Spleen (tissue), 11 donors: Measurements from ENCODE around the gene GCDH. TPM values are rescaled to one million over a fixed set of nuclear protein-coding genes. Genes with fewer than 3 reads are reported as not detected.
"Not testable (repeated sequence)": the region's sequence is repeated elsewhere in the genome, so short reads cannot be mapped to it uniquely, and the experiment has no call there.

Experiments
- DNase-seq: peaks from one replicate; pipeline ENCODE4 v3.0.0-alpha.2; 2020
- H3K27ac ChIP-seq, 8 donors: fragments of 200-600 bp; sonication (generic) in 7 of 8; 1 replicate in 4 of 8; 2 replicates in 4 of 8; pipeline versions ENCODE4 v1.5.0 to v1.8.0; 2016 to 2021; ENCODE audit warnings: inconsistent platforms in 4 of 8, mild to moderate bottlenecking in 4 of 8, moderate library complexity in 1 of 8
- H3K27me3 ChIP-seq, 7 donors: fragments of 200-600 bp; sonication (generic) in 6 of 7; replicated peaks in 1 of 7; 1 replicate in 4 of 7; 2 replicates in 3 of 7; pipeline versions ENCODE4 v1.5.0 to v1.8.0; 2016 to 2021; ENCODE audit warnings: inconsistent platforms in 3 of 7, mild to moderate bottlenecking in 1 of 7
- H3K36me3 ChIP-seq, 6 donors: fragments of 200-600 bp; sonication (generic) in 5 of 6; 1 replicate in 4 of 6; 2 replicates in 2 of 6; pipeline versions ENCODE4 v1.5.0 to v1.8.0; 2016 to 2021; ENCODE audit warnings: inconsistent platforms in 2 of 6
- H3K4me1 ChIP-seq, 6 donors: fragments of 200-600 bp; sonication (generic) in 5 of 6; 1 replicate in 3 of 6; 2 replicates in 3 of 6; pipeline versions ENCODE4 v1.5.0 to v1.8.0; 2016 to 2021; ENCODE audit warnings: inconsistent platforms in 3 of 6
- H3K4me3 ChIP-seq, 8 donors: fragments of 200-600 bp; sonication (generic) in 7 of 8; 1 replicate in 4 of 8; 2 replicates in 4 of 8; pipeline versions ENCODE4 v1.5.0 to v1.8.0; 2016 to 2021; ENCODE audit warnings: inconsistent platforms in 4 of 8, mild to moderate bottlenecking in 4 of 8, moderate library complexity in 2 of 8
- H3K9me3 ChIP-seq, 8 donors: fragments of 200-600 bp; sonication (generic) in 7 of 8; 1 replicate in 4 of 8; 2 replicates in 4 of 8; pipeline versions ENCODE4 v1.5.0 to v1.8.0; 2016 to 2021; ENCODE audit warnings: inconsistent platforms in 4 of 8
- POLR2A ChIP-seq, 3 donors: fragments of 450-650 bp; IDR thresholded peaks; one replicate each; pipeline ENCODE4 v1.5.1; 2017; ENCODE audit warnings: antibody characterized with exemption in 3 of 3, mild to moderate bottlenecking in 1 of 3
- POLR2AphosphoS5 ChIP-seq, 3 donors: sonication (generic); formaldehyde crosslinking; IDR thresholded peaks; one replicate each; pipeline ENCODE4 v1.5.1; 2017; ENCODE audit warnings: antibody characterized with exemption in 3 of 3
- WGBS, 5 donors: extraction: QIAGEN DNeasy Blood & Tissue Kit in 3 of 5; methylation state at CpG; one replicate each; pipeline versions ENCODE4 v1.1.5 to v1.1.7; 2013 to 2018; 5-methylcytosine and 5-hydroxymethylcytosine counted together
- intact Hi-C: fragments of 100-400 bp; cut with DNase I; formaldehyde crosslinking; loops from one replicate; pipeline ENCODE4 v1.15.0; 2023; ENCODE audit warnings: low total_unique reads
- polyA plus RNA-seq, 3 donors: library from polyadenylated mRNA; stranded (reverse); fragments of 200-250 nt; gene quantifications; one replicate each; pipeline ENCODE4 v1.2.1, GENCODE V29; 2013
- total RNA-seq, 7 donors: library from RNA; depleted of rRNA in 3 of 7; stranded (reverse); fragments of >200 nt in 3 of 7; fragmentation: NEBNext Ultra II Directional in 4 of 7; extraction: Animal tissue kit (Norgen Biotek cat#: 25700) in 4 of 7; gene quantifications; one replicate each; pipeline versions ENCODE4 v1.1.0 to v1.2.1, GENCODE V29; 2016 to 2021
- TF ChIP-seq, protein P1 (sequence below), 11 experiments: fragments of 200-600 bp in 7 of 11; fragments of 450-650 bp in 4 of 11; sonication (generic) in 4 of 11; IDR thresholded peaks in 8 of 11; conservative IDR thresholded peaks in 3 of 11; 1 replicate in 7 of 11; 2 replicates in 4 of 11; pipeline versions ENCODE4 v1.4.0 to v1.8.0; 2016 to 2021; ENCODE audit warnings: antibody characterized with exemption in 11 of 11, inconsistent platforms in 4 of 11, mild to moderate bottlenecking in 1 of 11
- donor health status: healthy with polysubstance abuse.
- donor health status: DM: no; HTN: no; CAD: no; lungs with moderate emphysema.
- donor health status: DM: no; HTN: no; CAD: no.
- donor health status: Bipolar disorder and iron deficiency.
- donor health status: healthy.
- donor health status: DM: no; HTN: no; CAD: no.
- donor health status: DM: yes; HTN: yes; CAD: no.

Gene GCDH
- total and polyA plus RNA-seq, 10 donors = 16.3 to 48.4 (median 28.2) TPM

DNA sequence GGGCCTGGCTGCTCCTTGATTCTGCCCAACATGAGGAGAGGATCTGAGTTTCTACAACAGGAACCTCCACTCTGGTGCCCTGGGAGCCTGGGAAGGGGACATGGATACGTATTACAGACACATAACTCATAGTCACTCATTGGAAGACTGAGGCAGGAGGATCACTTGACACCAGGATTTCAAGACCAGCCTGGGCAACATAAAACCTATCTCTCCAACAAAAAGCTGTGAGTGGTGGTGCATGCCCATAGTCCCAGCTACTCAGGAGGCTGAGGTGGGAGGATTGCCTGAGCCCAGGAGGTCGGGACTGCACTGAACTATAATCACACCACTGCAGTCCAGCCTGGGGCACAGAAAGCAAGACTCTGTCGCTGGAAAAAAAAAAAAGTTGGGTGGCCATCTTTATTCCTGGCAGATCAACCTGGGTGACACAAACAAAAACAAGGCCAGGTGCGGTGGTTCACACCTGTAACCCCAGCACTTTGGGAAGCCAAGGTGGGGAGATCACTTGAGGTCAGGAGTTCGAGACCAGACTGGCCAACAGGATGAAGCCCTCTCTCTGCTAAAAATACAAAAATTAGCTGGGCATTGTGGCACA is 2.9 kb upstream of the GCDH start:
- intact Hi-C loops = loop anchor here (10.0 kb wide), 1 partner anchor 77 kb away; the partner anchor contains the start of gene DAND5
- H3K4me1 ChIP-seq = peaks cover 15 to 64% (median 42%) of the 10 kb centered on the region in 6 donors
- H3K36me3 ChIP-seq = peaks cover 0 to 3% (median 0%) of the 10 kb centered on the region in 6 donors
- peaks cover 0 to 17% (median 10%) of the 10 kb centered on the region in 8 donors for H3K9me3 ChIP-seq
- H3K4me3 ChIP-seq = no peak overlapping the region
- H3K27ac ChIP-seq = no peak overlapping the region
- TF ChIP-seq POLR2AphosphoS5 (IDR thresholded peaks at IDR 0.05) (no peak), POLR2A (IDR thresholded peaks at IDR 0.05) (no peak)
- TF ChIP-seq, protein P1, sequence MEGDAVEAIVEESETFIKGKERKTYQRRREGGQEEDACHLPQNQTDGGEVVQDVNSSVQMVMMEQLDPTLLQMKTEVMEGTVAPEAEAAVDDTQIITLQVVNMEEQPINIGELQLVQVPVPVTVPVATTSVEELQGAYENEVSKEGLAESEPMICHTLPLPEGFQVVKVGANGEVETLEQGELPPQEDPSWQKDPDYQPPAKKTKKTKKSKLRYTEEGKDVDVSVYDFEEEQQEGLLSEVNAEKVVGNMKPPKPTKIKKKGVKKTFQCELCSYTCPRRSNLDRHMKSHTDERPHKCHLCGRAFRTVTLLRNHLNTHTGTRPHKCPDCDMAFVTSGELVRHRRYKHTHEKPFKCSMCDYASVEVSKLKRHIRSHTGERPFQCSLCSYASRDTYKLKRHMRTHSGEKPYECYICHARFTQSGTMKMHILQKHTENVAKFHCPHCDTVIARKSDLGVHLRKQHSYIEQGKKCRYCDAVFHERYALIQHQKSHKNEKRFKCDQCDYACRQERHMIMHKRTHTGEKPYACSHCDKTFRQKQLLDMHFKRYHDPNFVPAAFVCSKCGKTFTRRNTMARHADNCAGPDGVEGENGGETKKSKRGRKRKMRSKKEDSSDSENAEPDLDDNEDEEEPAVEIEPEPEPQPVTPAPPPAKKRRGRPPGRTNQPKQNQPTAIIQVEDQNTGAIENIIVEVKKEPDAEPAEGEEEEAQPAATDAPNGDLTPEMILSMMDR (IDR thresholded peaks at IDR 0.05 in 8 of 11, conservative IDR thresholded peaks at IDR 0.05 in 3 of 11) = no peak
- WGBS, 5 donors = 66 to 82% (median 80%) methylated on average over 5 of the region's 5 CpGs
- peaks cover 0 to 31% (median 16%) of the 10 kb centered on the region in 7 donors for H3K27me3 ChIP-seq
- DNase-seq = no peak

DNA sequence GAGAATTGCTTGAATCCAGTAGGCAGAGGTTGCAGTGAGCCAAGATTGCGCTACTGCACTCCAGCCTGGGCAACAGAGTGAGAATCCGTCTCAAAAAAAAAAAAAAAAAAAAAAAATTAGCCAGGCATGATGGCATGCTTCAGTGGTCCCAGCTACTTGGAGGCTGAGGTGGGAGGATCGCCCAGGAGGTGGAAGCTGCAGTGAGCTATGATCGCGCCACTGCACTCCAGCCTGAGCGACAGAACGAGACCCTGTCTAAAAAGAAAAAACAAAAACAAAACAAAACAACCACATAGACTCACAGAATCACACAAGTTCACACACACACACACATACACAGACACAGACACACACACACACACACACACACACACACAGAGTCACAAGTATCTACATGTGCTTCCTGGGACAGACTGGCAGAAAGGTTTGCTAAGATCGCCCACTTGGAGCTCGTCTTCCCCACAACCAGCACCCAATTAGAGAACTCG is 617 bp upstream of the GCDH start:
- intact Hi-C loops, H3K9me3 ChIP-seq, DNase-seq: not testable (repeated sequence)
- 32 to 38% (median 33%) methylated on average over 10 of the region's 10 CpGs for WGBS, 5 donors
- TF ChIP-seq, protein P1 (IDR thresholded peaks at IDR 0.05 in 8 of 11, conservative IDR thresholded peaks at IDR 0.05 in 3 of 11) = peak in 2 of 11 experiments; percentile 2 to 14
- Histone ChIP-seq H3K27ac (peak overlapping the region in 5 of 8 donors; percentile 75 to 90 (median 87)), H3K27me3 (peaks cover 0 to 17% (median 6%) of the 10 kb centered on the region in 7 donors), H3K4me1 (peaks cover 9 to 49% (median 28%) of the 10 kb centered on the region in 6 donors), H3K4me3 (peak overlapping the region in 6 of 8 donors; percentile 95 to 100 (median 98)), H3K36me3 (peaks cover 0 to 26% (median 16%) of the 10 kb centered on the region in 6 donors)

DNA sequence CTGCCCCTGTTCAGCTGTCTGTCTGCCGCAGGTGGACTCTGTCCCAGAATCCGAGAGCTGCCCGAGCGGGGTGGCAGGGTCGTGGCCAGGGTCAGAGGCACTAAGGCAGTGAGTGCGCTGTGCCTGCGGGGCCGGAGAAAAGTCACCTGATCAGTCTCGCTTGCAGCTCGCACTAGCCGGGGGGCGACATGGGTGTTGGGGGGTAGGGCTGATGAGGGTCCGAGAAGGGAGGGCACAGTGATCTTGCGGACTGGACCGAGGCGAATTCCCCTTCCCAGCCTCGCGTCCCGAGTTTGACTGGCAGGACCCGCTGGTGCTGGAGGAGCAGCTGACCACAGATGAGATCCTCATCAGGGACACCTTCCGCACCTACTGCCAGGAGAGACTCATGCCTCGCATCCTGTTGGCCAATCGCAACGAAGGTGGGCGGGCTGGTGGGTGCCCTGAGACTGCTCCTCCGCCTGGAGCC is 627 bp downstream of the GCDH start:
- Histone ChIP-seq H3K4me1 (peaks cover 9 to 38% (median 21%) of the 10 kb centered on the region in 6 donors), H3K9me3 (no peaks in the 10 kb centered on the region), H3K27ac (peak overlapping the region in 4 of 8 donors; percentile 82 to 90 (median 87)), H3K27me3 (peaks cover 0 to 5% (median 0%) of the 10 kb centered on the region in 7 donors), H3K36me3 (peaks cover 0 to 38% (median 23%) of the 10 kb centered on the region in 6 donors), H3K4me3 (peak overlapping the region; percentile 75 to 100 (median 96))
- DNase-seq = peak; percentile 86
- intact Hi-C loops = no loop called here
- 7 to 20% (median 8%) methylated on average over 24 to 26 of the region's 26 CpGs for WGBS, 5 donors
- TF ChIP-seq POLR2AphosphoS5 (IDR thresholded peaks at IDR 0.05) (no peak), POLR2A (IDR thresholded peaks at IDR 0.05) (no peak)
- TF ChIP-seq, protein P1 (IDR thresholded peaks at IDR 0.05 in 8 of 11, conservative IDR thresholded peaks at IDR 0.05 in 3 of 11) = no peak

DNA sequence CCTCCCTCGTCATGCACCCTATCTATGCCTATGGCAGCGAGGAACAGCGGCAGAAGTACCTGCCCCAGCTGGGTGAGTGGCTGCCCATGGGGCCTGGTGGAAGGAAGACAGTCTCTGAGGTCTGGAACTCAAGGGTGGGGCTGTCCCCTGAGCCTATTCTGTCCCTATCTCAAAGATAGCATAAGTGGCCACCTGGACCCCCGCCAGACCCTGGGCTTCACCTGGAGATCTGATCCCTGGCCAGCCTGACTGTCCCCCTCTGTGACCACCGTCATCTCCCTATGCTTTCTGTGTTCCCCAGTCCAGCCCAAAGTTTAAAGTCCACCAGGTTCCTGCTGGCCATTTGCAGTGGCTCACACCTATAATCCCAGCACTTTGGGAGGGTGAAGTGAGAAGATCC is 2.6 kb downstream of the GCDH start:
- H3K27ac ChIP-seq = no peak overlapping the region
- no peak overlapping the region for H3K4me3 ChIP-seq
- no peak for TF ChIP-seq POLR2A (IDR thresholded peaks at IDR 0.05)
- peaks cover 9 to 38% (median 21%) of the 10 kb centered on the region in 6 donors for H3K4me1 ChIP-seq
- DNase-seq = no peak
- 95 to 98% (median 96%) methylated on average over 5 of the region's 5 CpGs for WGBS, 5 donors
- no peaks in the 10 kb centered on the region for H3K27me3 ChIP-seq
- intact Hi-C loops = no loop called here
- no peaks in the 10 kb centered on the region for H3K9me3 ChIP-seq
- H3K36me3 ChIP-seq = peaks cover 0 to 58% (median 35%) of the 10 kb centered on the region in 6 donors
